Testis (tissue), 3 donors: ENCODE measurements around the gene HGFAC. TPM values are rescaled to one million over a fixed set of nuclear protein-coding genes. Genes with fewer than 3 reads are reported as not detected.

Source experiments
- DNase-seq: peaks from one replicate; pipeline ENCODE4 v3.0.0-alpha.2; 2019
- H3K27ac ChIP-seq, 2 donors: fragments of 200-600 bp; sonication (generic); one replicate each; pipeline ENCODE4 v1.5.1; 2019
- H3K27me3 ChIP-seq: fragments of 200-600 bp; sonication (generic); one replicate; pipeline ENCODE4 v1.5.1; 2019
- H3K36me3 ChIP-seq: fragments of 200-600 bp; sonication (generic); one replicate; pipeline ENCODE4 v1.5.1; 2017; ENCODE audit warnings: low read depth; ENCODE audit errors: missing control alignments
- H3K4me1 ChIP-seq: fragments of 200-600 bp; sonication (generic); one replicate; pipeline ENCODE4 v1.5.1; 2019
- H3K4me3 ChIP-seq, 2 donors: fragments of 200-600 bp; sonication (generic); one replicate each; pipeline ENCODE4 v1.5.1; 2017 to 2019
- H3K9me3 ChIP-seq: fragments of 200-600 bp; sonication (generic); one replicate; pipeline ENCODE4 v1.5.1; 2017
- POLR2A ChIP-seq: fragments of 450-650 bp; IDR thresholded peaks from one replicate; pipeline ENCODE4 v1.6.1; 2017; ENCODE audit warnings: antibody characterized with exemption, mild to moderate bottlenecking, moderate library complexity
- WGBS, 2 donors: methylation state at CpG; one replicate each; pipeline ENCODE4 v1.1.5; 2018; 5-methylcytosine and 5-hydroxymethylcytosine counted together
- intact Hi-C: fragments of 100-400 bp; cut with DNase I; formaldehyde crosslinking; loops from one replicate; pipeline ENCODE4 v1.15.1; 2023; ENCODE audit warnings: low total_unique reads
- polyA plus RNA-seq: library from polyadenylated mRNA; stranded (reverse); fragments of 350-450 nt; fragmentation: Illumina TruSeq; extraction: RNeasy Lipid Tissue Mini Kit (QIAGEN cat#74804); gene quantifications from one replicate; pipeline ENCODE4 v1.2.3, GENCODE V29; 2014; ENCODE audit warnings: low read depth, low replicate concordance; ENCODE audit not compliant: insufficient read depth
- total RNA-seq, 2 donors: library from RNA; depleted of rRNA; stranded (reverse); fragments of >200 nt; gene quantifications; one replicate each; pipeline ENCODE4 v1.2.3, GENCODE V29; 2016
- TF ChIP-seq, protein P1 (sequence below), 3 experiments: fragments of 450-650 bp in 2 of 3; fragments of 200-600 bp in 1 of 3; sonication (generic) in 1 of 3; IDR thresholded peaks; one replicate each; pipeline ENCODE4 v1.5.1; 2016 to 2019; ENCODE audit warnings: antibody characterized with exemption in 3 of 3, mild to moderate bottlenecking in 2 of 3, moderate library complexity in 1 of 3

HGFAC gene
- total and polyA plus RNA-seq, 3 donors from 2014 or later, result 15.5 to 72.3 (median 16.8) TPM

DNA sequence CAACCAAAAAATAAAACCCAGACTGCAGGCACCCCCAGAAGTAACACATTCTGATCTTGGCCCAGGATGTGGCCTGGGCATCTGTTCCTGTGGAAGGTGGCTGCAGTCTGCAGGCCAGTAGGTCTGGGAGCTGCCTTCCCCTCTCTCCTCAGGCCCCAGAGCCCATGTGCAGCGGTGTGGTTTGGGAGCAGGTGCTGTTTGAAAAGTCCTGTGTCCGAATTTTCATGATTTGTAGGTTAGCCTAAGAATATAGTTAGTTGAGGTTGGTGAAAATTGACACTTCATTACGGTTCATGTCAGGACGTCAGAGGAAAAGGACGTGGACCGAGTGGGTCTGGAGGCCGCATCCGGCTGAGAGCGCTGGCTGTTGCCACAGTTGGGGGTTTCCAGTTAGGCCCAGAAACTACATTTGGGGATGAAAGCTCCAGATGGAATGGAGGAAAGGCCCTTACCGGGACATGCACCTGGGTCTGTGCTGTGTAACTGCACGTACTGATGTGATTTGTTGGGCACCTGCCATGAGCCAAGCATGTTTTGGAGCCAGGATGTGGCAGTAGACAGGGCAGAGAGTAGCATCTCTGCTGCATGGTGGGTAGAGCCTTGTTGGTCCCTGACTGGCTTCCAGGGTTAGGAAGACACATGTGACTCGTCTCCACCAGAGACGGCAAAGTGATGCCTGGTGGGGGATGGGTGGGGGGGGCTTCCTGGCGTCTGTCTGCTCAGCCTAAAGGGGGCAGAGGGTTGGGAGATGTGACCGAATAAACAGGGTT lies 21.7 kb upstream of the HGFAC start:
- Histone ChIP-seq H3K4me1 (no peaks in the 10 kb centered on the region), H3K27me3 (no peaks in the 10 kb centered on the region), H3K36me3 (no peaks in the 10 kb centered on the region), H3K27ac (no peak overlapping the region), H3K4me3 (no peak overlapping the region), H3K9me3 (no peaks in the 10 kb centered on the region)
- TF ChIP-seq, protein P1, sequence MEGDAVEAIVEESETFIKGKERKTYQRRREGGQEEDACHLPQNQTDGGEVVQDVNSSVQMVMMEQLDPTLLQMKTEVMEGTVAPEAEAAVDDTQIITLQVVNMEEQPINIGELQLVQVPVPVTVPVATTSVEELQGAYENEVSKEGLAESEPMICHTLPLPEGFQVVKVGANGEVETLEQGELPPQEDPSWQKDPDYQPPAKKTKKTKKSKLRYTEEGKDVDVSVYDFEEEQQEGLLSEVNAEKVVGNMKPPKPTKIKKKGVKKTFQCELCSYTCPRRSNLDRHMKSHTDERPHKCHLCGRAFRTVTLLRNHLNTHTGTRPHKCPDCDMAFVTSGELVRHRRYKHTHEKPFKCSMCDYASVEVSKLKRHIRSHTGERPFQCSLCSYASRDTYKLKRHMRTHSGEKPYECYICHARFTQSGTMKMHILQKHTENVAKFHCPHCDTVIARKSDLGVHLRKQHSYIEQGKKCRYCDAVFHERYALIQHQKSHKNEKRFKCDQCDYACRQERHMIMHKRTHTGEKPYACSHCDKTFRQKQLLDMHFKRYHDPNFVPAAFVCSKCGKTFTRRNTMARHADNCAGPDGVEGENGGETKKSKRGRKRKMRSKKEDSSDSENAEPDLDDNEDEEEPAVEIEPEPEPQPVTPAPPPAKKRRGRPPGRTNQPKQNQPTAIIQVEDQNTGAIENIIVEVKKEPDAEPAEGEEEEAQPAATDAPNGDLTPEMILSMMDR (IDR thresholded peaks at IDR 0.05), result no peak
- no peak for TF ChIP-seq POLR2A
- WGBS, 2 donors, result 94 to 98% methylated on average over 13 to 15 of the region's 15 CpGs
- intact Hi-C loops, result no loop called here
- no peak for DNase-seq

- Histone ChIP-seq H3K36me3 (no peaks in the 10 kb centered on the region), H3K4me1 (no peaks in the 10 kb centered on the region), H3K4me3 (no peak overlapping the region), H3K27me3 (no peaks in the 10 kb centered on the region), H3K27ac (no peak overlapping the region), H3K9me3 (no peaks in the 10 kb centered on the region)
- intact Hi-C loops, result no loop called here
- 93 to 98% methylated on average over 9 to 12 of the region's 12 CpGs for WGBS, 2 donors
- no peak for DNase-seq
- TF ChIP-seq POLR2A, result no peak
- TF ChIP-seq, protein P1 (IDR thresholded peaks at IDR 0.05), result no peak
Measured at GRCh38 chr4:3420606-3420955, 21.2 kb upstream of the HGFAC start.

DNA sequence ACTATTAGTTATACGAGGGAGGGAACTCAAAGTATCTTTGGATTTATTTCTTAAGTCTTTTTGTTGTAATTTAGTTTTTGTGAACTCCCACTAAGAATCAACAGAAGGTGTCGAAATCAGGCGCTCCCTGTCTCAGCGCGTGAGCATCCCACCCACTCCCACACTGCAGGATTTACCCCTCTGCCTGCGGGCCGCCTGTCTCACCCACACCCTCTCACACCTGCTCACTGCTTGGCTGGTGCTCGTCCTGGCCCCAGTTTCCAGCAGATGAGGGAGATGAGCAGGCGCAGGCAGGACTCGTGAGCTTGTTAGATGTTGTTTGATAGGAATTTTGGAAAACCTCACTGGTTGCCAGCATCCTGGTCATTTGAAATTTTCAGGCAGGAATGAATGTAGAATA lies 20.8 kb upstream of the HGFAC start:
- Histone ChIP-seq H3K4me1 (no peaks in the 10 kb centered on the region), H3K9me3 (no peaks in the 10 kb centered on the region), H3K27ac (no peak overlapping the region), H3K4me3 (no peak overlapping the region), H3K36me3 (no peaks in the 10 kb centered on the region), H3K27me3 (no peaks in the 10 kb centered on the region)
- TF ChIP-seq, protein P1 (IDR thresholded peaks at IDR 0.05), result no peak
- TF ChIP-seq POLR2A, result no peak
- no peak for DNase-seq
- 89 to 91% methylated on average over 10 of the region's 10 CpGs for WGBS, 2 donors
- intact Hi-C loops, result no loop called here

DNA sequence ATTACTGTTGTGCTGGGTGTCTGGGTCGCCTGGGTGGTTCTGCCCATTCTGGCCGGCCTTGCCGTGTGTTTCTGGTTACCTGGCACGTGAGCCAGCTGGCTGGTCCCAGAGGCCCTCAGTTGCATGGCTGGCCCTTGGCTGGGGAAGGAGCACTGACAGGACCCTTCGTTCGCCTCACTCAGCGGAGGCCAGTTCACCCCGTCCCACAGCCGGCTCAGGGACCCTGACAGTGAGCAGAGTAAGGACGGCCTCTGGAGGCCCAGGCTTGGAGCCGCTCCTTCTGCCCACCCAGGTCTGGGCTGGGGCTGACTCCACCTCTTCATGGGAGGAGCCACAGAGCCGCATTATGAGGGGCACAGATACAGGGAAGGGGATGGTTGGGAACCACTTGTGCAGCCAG lies 20.3 kb upstream of the HGFAC start:
- Histone ChIP-seq H3K27me3 (no peaks in the 10 kb centered on the region), H3K27ac (no peak overlapping the region), H3K4me3 (no peak overlapping the region), H3K4me1 (no peaks in the 10 kb centered on the region), H3K9me3 (no peaks in the 10 kb centered on the region), H3K36me3 (no peaks in the 10 kb centered on the region)
- DNase-seq, result no peak
- intact Hi-C loops, result no loop called here
- 87 to 99% methylated on average over 9 to 12 of the region's 12 CpGs for WGBS, 2 donors
- no peak for TF ChIP-seq POLR2A
- TF ChIP-seq, protein P1 (IDR thresholded peaks at IDR 0.05), result no peak

GRCh38 chr4:3422241-3422801 lies 19.4 kb upstream of the HGFAC start:
- H3K36me3 ChIP-seq, result no peaks in the 10 kb centered on the region
- no peaks in the 10 kb centered on the region for H3K9me3 ChIP-seq
- no peak for TF ChIP-seq POLR2A
- TF ChIP-seq, protein P1 (IDR thresholded peaks at IDR 0.05), result no peak
- intact Hi-C loops, result no loop called here
- no peak overlapping the region for H3K4me3 ChIP-seq
- H3K4me1 ChIP-seq, result no peaks in the 10 kb centered on the region
- H3K27me3 ChIP-seq, result no peaks in the 10 kb centered on the region
- no peak for DNase-seq
- WGBS, 2 donors, result 96 to 100% methylated on average over 1 to 21 of the region's 29 CpGs
- H3K27ac ChIP-seq, result no peak overlapping the region
